Endothelial cell of umbilical vein (primary cell): ENCODE measurements around the gene GINS3.

Experiments
- CTCF ChIP-seq, 2 donors: IDR thresholded peaks; 1 replicate in 1 of 2; 2 replicates in 1 of 2; pipeline ENCODE4 v1.5.1; 2011; ENCODE audit warnings: low read length in 2 of 2, mild to moderate bottlenecking in 2 of 2, moderate library complexity in 2 of 2, control low read depth in 1 of 2, inconsistent platforms in 1 of 2, low read depth in 1 of 2; ENCODE audit not compliant: insufficient read depth in 1 of 2; ENCODE audit errors: extremely low read depth in 1 of 2
- EZH2 ChIP-seq: IDR thresholded peaks from 2 replicates; pipeline ENCODE4 v1.6.1; 2012; ENCODE audit warnings: borderline replicate concordance, low read depth, mild to moderate bottlenecking, moderate library complexity, low read length, inconsistent platforms; ENCODE audit not compliant: severe bottlenecking
- MYC ChIP-seq: IDR thresholded peaks from one replicate; pipeline ENCODE4 v1.6.1; 2011; ENCODE audit warnings: mild to moderate bottlenecking, low read depth, low read length
- POLR2A ChIP-seq: IDR thresholded peaks from 2 replicates; pipeline ENCODE4 v1.6.1; 2012; ENCODE audit warnings: low read depth, mild to moderate bottlenecking, control low read depth, low read length
- TF ChIP-seq, protein P1 (sequence below): IDR thresholded peaks from 2 replicates; pipeline ENCODE4 v1.6.1; 2011; ENCODE audit not compliant: insufficient read depth, insufficient read length

- TF ChIP-seq EZH2 (no peak), CTCF (IDR thresholded peaks at IDR 0.05; ENCODE audit: extremely low read depth in 1 of 2, insufficient read depth in 1 of 2, low read depth in 1 of 2, low read length in 2 of 2) (peak in 1 of 2 donors; percentile 16), POLR2A (no peak), MYC (no peak)
- TF ChIP-seq, protein P1, sequence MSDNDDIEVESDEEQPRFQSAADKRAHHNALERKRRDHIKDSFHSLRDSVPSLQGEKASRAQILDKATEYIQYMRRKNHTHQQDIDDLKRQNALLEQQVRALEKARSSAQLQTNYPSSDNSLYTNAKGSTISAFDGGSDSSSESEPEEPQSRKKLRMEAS: no peak
Observed at GRCh38 chr16:58345574-58346354, 46.5 kb upstream of the GINS3 start.
